GM10847 (cell line): ENCODE results near the gene FNDC3B.

Source experiments
- POLR2A ChIP-seq: IDR thresholded peaks from 2 replicates; pipeline ENCODE4 v1.6.1; 2011; ENCODE audit not compliant: insufficient read length; ENCODE audit errors: extremely low read depth

FNDC3B gene

DNA sequence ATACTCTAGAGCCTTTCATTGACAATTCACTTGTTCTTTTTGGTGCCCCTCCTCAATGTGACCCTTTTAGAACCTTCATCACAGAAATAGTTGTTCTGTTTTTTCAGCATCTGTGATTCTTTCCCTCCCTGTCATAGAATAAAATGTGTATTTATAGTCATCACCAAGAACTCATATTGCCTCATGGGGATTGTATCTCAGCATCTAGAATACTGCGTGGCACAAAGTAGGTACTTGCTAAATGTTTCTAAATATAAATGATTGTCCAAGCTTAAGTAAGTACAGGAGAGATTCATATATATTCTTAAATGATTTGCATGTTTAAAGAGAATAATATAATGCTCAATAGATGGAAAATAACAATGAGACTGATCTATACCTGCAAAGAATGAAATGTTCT, 190.1 kb downstream of the FNDC3B start:
- TF ChIP-seq POLR2A: no peak

DNA sequence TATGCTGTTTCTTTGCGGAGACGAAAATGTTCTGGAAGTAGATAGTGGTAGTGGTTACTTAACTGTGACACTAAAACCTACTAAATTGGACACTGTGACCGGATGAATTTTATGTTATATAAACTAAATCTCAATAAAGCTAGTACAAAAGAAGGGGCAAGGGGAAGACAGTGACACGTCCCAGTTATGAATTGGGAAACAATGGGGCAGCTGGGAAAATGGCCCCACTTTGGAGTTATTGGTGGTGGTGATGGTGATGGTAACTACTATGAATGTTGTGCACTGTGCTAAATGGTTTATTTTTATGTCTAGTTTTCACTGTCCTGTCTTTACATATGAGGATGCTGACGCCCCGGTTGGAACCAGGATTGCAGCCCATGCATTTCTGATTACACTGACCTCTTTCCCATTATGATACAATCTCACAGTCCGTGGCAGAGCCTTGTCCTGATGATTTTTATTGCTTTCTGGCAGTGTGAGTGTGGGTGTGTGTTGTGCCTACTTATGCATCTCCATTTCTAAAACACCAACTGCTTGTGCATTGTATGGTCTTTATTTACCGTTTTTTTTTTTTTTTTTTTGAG, 192.0 kb downstream of the FNDC3B start:
- TF ChIP-seq POLR2A: no peak

DNA sequence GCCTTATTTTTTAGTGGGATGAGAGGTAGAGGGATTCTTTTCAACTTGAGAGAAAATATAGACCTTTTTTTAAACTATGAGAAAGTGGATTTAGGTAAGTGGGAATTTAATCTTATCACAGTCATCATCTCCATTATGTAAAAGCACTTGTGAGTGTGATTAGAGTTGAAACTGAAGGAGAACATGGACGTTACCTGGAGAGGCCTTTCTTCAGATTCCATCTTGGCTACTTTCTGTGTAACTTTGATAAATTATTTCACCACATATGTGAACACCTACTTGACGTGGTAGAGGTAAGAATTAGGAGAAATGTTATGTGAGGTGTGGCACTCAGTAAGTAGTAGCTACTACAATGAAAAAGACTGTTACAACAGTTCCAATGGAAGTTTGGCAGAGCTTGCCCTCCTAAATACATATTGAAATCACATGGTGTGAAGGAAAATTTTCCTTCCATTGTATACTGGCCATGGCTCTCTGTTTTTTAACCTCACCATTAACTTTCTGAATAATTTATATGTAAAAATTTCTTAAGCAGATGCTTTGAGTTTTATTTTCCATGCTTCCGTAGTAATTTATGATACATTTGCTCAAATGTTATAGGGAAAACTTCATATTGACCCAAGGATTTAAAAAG, 193.3 kb downstream of the FNDC3B start:
- no peak for TF ChIP-seq POLR2A

DNA sequence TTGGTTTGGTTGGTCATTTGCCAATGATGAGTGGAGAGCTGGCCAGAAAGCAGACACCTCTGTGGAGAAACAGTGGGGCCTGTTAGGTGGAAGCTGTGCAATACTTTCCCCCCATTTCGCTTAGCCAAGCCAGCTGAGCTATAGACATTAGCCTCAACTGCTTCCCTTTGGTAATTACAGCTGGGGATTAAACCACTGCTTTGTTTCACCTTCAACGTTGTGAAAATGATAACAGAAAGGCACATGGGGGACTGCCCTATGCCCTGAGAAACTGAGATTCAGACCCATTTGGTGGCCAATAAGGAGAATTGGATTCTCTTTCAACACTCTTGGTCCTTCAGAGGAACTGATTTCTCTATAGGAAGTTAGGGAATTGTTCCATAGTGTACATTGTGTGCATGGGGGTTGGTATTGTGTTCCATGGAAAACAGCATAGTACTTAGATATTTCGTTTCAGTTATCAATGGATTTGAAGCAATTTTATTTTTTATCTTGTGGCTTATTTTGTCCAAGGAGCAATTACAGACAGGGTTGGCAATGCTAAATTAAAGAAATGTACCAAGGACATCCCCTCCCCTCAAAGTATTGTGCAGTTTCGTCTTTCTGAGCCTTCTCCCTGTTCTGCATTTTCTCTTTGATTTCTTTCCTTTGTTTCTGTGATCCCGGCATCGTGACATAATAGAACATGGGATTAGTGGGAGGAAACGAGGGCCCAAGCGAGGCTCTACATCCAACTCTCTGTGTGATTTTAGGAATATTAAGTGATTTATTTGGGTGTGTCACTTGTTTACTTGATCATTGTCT, 194.3 kb downstream of the FNDC3B start:
- no peak for TF ChIP-seq POLR2A

DNA sequence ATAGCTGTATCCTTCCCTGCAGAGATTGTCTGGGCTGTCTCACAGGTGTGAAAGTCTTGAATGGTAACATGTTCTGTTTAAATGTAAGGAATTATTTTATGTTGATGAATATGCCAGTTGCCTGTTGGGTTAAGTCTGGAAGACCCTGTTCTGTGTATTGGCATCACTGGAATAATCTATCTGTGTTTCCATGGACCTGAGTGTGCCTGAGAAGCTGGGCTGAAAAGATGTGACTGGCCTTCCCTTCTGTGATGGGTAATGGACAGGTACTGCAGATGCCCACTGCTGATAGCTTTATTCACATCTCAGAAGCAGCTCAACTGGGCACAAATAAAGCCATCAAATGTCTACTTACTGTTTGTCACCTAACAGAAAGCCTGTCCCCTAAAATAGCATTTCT, 196.3 kb downstream of the FNDC3B start:
- no peak for TF ChIP-seq POLR2A

DNA sequence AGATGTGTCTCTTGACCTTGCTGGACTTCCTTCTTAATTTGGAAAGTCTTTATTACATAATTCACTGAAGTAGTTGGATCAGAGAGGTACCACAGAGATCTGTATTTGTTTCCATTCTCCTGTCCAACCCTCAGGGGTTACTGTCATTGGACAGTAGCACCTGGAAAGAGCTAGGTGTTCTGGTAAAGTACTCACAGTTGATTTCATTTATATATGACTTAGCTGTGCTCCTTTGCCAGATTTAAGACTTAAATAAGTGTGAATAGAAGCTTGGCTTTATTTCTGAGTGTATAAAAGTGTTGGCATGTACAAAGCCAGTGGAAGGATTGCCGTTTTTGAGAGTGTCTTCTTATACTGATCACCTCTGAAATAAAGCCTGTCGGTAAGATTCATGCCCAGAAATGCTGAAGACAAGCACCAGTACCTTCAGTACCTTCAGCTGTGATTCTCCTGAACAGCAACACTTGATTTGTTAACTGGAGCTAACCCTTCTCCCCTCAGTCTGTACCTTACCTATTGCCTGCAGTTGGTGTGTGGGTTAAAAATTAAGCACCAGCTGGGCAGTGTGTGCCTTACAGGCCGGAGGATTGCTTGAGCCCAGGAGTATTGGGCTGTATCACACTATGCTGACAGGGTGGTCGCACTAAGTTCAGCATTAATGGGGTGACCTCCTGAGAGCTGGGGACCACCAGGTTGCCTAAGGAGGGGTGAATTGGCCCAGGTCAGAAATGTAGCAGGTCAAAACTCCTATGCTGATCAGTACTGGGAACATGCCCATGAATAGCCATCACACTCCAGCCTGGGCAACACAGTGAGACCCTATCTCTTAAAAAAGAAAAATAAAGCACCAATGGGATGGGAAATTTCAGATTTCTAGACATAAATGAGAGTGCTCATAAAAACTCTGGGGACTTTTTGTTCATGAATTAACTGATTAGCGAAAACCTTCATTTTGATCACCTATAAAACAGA, 197.7 kb downstream of the FNDC3B start:
- no peak for TF ChIP-seq POLR2A

DNA sequence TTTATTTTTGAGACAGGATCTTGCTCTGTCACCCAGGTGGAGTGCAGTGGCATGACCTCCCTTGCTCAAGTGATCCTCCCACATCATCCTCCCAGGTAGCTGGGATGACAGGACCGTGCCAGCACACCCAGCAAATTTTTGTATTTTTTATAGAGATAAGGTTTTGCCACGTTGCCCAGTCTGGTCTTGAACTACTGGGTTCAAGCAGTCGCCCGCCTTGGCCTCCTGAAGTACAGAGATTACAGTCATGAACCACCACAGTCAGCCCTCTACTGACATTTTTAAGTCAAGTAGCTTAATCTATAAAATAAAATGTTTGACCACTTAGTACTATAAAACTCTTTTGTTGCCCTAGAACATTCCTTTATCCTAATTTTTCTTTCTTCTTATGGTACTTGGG, 198.8 kb downstream of the FNDC3B start:
- TF ChIP-seq POLR2A: no peak

DNA sequence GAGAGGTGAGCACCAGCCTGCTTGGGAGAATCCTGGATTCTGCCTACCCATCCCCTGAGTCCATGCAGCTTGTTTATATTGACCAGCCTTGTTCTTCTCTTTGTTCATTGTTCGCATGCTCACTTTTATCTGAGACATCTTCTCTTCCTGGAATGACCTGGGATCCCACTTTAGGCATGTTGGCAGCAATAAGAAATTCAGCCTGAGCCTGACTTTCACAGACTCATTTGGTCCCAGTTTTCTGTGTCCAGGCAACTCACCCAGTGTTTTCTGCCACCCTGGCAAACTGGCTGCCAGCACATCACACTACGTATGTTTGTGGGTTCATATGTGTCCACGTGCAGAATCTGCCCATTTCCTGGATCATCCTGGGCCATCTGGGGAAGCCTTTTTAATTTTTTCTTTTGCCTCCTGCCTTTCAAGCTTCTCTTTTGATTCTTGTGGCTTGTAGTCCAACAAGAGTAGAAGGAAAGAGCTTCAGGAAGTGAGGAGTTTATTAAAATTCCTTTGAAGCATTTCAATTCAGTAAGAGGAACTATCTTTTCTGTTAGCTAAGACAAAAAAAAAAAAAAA, 199.9 kb downstream of the FNDC3B start:
- TF ChIP-seq POLR2A: no peak

DNA sequence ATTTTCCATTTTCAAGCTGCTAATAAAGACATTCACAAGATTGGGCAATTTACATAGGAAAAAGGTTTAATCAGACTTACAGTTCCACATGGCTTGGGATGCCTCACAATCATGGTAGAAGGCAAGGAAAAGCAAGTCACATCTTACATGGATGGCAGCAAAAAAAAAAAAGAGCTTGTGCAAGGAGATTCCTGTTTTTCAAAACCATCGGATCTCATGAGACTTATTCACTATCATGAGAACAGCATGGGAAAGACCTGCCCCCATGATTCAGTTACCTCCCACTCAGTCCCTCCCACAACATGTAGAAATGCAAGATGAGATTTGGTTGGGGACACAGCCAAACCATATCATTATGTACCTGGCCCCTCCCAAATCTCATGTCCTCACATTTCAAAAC, 202.0 kb downstream of the FNDC3B start:
- TF ChIP-seq POLR2A: no peak

DNA sequence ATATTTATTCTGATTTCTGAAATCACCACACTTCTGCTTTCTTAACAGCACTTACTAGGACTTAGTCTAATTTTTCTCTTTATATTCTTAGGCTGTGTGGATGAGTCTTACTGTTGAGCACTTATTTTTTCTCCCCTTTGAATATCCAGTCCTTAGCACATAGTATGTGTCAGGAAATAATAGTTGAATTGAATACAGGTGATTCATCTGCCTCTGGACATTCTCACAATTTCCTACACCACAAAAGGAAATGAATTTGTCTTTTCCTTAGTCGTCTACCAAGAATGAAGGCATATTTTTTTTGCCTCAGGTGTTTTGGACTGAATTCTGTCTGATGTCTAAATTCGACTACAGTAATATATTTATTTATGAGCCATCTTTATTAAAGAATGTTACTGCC, 204.6 kb downstream of the FNDC3B start:
- TF ChIP-seq POLR2A: no peak

DNA sequence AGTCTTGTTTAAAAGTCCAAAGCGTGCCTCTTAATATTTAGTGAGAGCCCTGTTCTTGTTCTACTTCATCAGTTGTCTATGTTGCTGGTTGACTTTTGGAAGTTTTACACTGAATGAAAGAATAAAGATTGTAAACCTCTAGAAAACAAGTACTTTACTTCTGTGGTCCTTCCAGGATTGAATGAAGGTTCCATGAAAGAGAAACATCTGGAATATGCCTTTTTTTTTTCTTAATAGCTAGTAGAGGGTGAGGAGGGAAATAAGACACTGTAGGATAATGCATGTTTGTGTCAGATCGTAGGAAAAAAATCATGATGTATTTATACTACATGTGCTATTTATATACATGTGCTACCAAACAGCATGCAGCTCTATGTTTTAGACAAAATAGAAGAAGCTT, 205.9 kb downstream of the FNDC3B start:
- TF ChIP-seq POLR2A: no peak

DNA sequence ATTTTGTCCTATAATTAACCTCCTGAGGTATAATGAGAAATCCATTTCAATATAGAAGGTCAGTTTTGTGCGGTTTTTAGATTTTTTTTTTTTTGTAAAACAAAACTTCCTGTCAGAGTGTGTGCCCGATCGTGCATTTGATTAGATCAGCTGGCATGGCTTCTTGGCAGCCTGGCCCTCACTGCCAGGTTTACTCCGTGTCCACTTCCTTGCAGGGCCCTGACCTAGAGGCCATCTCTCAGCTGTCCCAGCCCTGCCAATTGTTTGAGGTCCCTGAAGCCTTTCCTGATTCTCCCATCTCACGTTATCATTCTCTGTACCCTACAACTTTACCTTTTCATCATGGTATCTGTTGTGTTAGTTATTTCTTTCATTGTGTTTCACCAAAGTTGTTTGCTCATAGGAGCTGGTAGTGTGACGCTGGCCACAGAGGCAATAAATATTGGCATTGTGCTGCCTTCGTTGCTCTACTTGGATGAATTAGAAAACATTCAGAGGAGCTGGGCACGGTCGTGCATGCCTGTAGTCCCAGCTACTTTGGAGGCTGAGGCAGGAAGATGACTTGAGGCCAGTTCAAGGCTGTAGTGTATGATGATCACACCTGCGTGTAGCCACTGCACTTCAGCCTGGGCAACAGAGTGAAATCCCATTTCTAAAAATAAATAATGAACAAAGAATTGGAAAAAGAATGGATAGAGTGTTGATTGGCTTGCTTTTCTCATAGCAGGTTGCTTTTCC, 206.9 kb downstream of the FNDC3B start:
- TF ChIP-seq POLR2A: no peak

DNA sequence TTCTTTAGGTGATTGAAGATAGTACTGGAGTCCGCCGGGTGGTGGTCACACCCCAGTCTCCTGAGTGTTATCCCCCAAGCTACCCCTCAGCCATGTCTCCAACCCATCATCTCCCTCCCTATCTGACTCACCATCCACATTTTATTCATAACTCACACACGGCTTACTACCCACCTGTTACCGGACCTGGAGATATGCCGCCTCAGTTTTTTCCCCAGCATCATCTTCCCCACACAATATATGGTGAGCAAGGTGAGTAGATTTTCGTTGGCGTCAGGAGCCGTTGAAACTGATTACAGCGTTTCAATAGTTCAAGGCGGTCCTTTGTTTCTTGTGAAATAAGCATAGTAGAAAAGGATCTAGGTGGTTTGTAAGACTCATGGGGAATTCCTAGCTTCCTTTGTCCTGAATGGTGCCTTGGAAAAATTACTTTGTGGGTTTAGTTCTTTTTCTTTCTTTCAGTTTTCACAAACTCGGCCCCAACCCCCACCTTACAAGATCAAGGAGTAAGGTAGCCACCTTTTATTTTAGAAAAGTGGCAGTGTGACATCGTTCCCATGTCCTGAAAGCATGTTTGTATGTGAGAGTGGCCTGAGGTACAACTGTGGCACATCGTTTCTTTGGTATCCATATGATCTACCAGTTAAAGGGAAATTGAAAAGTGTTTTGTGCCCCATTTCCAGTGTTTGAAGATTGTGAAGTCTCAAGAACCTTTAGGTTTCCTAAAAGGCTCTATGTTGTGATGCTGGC, 208.3 kb downstream of the FNDC3B start:
- TF ChIP-seq POLR2A: no peak

DNA sequence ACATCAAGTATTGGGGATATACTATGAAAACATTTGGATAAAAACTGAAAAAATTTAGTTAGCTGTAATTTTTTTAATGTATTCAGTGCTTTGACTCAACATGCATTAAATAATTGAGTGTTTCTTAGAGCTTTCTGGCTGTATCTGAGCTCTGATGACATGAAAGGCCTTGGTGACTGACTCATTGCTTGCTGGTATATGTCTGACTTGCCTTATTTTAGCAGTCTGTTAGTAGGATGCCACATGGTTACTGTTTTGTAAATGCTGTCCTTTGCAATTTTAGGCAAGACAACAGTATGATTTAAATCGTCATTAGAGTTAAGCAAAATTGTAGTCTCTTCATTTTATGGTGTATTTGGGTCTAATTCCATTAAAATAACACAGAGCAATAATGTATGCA, 209.7 kb downstream of the FNDC3B start:
- TF ChIP-seq POLR2A: no peak
